ENCODE measurements around the gene SERTAD1. TPM values are rescaled to one million over a fixed set of nuclear protein-coding genes. Genes with fewer than 3 reads are reported as not detected.
"Not testable (repeated sequence)": the region's sequence is repeated elsewhere in the genome, so short reads cannot be mapped to it uniquely, and the experiment has no call there.

SERTAD1 gene
- polyA plus RNA-seq, 3 donors: 21.0 to 55.9 (median 21.6) TPM

DNA sequence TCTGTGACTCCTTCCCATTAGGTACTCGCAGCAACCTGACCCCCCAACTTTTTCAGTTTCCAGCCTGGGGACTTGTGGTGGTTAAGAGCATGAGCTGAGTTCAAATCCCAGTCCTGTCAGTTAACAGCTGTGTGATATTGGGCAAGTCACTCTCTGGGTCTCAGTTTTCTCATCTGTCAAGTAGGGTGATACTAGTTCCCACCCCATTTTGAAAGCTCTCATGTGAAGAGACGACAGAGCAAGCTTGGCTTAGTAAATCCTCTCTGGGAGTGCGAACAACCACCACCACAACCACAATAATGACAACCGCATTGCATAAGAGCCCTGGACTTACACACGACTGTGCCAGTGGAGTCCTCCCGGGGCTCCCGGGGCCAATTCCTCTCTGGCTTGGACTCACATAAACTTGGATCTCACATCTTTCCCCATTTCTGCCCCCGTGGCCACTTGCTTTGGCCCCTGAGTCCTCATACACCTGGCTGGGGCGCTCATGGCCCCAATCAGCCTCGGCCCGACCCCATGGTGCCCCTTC lies 39.3 kb upstream of the SERTAD1 start:
- Histone ChIP-seq H3K4me2 (replicated peaks; ENCODE audit: extremely low read depth, low read length, poor library complexity, severe bottlenecking) (peak overlapping the region; percentile 89), H3K9me3 (replicated peaks in 1 of 2; ENCODE audit: control insufficient read depth in 1 of 2, insufficient read depth in 1 of 2, low read length in 2 of 2) (no peaks in the 10 kb centered on the region), H3K36me3 (replicated peaks in 1 of 2; ENCODE audit: control insufficient read depth in 1 of 2, insufficient read depth in 2 of 2, low read length in 2 of 2) (no peaks in the 10 kb centered on the region), H3K27ac (ENCODE audit: low read depth in 1 of 2, low read length in 2 of 2) (peak overlapping the region; percentile 91 to 96), H3K27me3 (ENCODE audit: control insufficient read depth in 2 of 2, insufficient read depth in 2 of 2, low read length in 2 of 2) (peaks cover 13 to 24% of the 10 kb centered on the region in 2 donors), H4K20me1 (ENCODE audit: insufficient read depth, low read length) (peaks cover 5% of the 10 kb centered on the region), H3K9ac (ENCODE audit: insufficient read depth, low read length, poor library complexity, severe bottlenecking) (peak overlapping the region; percentile 89), H3K4me1 (ENCODE audit: control insufficient read depth in 1 of 2, insufficient read depth in 2 of 2, low read length in 2 of 2) (peaks cover 59 to 71% of the 10 kb centered on the region in 2 donors), H3K79me2 (ENCODE audit: insufficient read depth, low read length) (peaks cover 38% of the 10 kb centered on the region), H3K4me3 (replicated peaks in 1 of 3; ENCODE audit: low read depth in 2 of 3, low read length in 3 of 3) (peak overlapping the region; percentile 58 to 84 (median 62)), H2AFZ (ENCODE audit: insufficient read depth, low read depth, low read length, poor library complexity, severe bottlenecking) (peak overlapping the region; percentile 60)
- peak; percentile 78 to 90 (median 89) for DNase-seq
- intact Hi-C loops (cut with micrococcal nuclease): loop anchor here (2.0 to 10.0 kb wide), 4 partner anchors 20 to 107 kb away; partner anchors contain the start of gene SERTAD3 (in 1 of the 2)
- peaks cover 62% of the 10 kb centered on the region for H3K4me1 Mint-ChIP-seq
- peak overlapping the region; percentile 93 to 99 (median 97) for H3K27ac Mint-ChIP-seq
- H3K9me3 Mint-ChIP-seq: peaks cover 2 to 10% (median 6%) of the 10 kb centered on the region in 7 donors
- peaks cover 24 to 33% (median 27%) of the 10 kb centered on the region in 3 donors for H3K27me3 Mint-ChIP-seq (ENCODE audit: low read depth in 3 of 3)
- peak overlapping the region; percentile 88 to 90 for H3K4me3 Mint-ChIP-seq
- 2% methylated on average over 10 of the region's 11 CpGs for WGBS (ENCODE audit: insufficient coverage)
- H3K36me3 Mint-ChIP-seq: peaks cover 10 to 11% of the 10 kb centered on the region in 2 donors
- TF ChIP-seq CTCF (IDR thresholded peaks at IDR 0.05): no peak

DNA sequence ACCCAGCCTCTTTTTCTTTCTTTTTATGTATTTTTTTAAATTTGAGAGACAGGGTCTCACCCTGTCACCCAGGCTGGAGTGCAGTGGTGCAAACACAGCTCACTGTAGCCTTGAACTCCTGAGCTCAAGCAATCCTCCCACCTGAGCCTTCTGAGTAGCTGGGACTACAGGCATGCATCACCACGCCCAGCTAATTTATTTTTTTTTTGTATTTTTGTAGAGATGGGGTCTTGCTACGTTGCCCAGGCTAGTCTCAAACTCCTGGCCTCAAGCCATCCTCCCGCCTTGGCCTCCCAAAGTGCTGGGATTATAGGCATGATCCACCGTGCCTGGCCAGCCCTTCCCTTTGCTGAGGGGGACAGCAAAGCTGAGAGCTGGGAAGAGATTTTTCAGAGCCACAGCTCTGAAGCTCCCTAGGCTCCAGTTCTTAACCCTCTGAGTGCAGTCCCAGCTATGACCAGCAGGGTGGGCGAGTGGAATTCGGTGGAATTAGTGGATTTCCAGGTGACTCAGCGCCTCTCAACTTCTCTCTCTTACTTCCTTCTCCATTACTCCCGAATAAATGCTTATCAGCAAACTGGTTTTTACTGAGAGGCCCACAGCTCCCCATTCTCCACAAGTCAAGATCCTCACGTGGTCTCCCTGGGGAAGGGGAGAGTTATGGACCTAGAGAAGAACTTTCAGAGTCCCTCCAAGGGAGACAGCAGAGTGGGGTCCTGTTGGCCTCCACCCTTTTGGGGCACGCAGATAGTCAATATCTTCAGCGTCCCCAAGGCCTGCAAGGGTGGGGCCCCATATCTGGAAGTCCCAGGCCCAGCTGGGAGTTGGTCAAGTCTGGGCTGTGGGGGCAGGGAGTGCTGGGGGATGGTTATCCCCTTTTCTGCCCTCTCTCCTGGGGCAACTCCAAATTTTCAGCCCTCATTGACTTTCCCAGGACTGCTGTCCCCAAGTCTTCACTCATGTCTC lies 38.5 kb upstream of the SERTAD1 start:
- Histone ChIP-seq H3K9me3 (replicated peaks in 1 of 2; ENCODE audit: control insufficient read depth in 1 of 2, insufficient read depth in 1 of 2, low read length in 2 of 2) (no peaks in the 10 kb centered on the region), H3K9ac (ENCODE audit: insufficient read depth, low read length, poor library complexity, severe bottlenecking) (peak overlapping the region; percentile 89), H3K4me1 (ENCODE audit: control insufficient read depth in 1 of 2, insufficient read depth in 2 of 2, low read length in 2 of 2) (peaks cover 59 to 71% of the 10 kb centered on the region in 2 donors), H3K4me2 (replicated peaks; ENCODE audit: extremely low read depth, low read length, poor library complexity, severe bottlenecking) (peak overlapping the region; percentile 89), H3K4me3 (replicated peaks in 1 of 3; ENCODE audit: low read depth in 2 of 3, low read length in 3 of 3) (peak overlapping the region; percentile 58 to 84 (median 62)), H3K79me2 (ENCODE audit: insufficient read depth, low read length) (peaks cover 46% of the 10 kb centered on the region), H2AFZ (ENCODE audit: insufficient read depth, low read depth, low read length, poor library complexity, severe bottlenecking) (no peak overlapping the region), H4K20me1 (ENCODE audit: insufficient read depth, low read length) (peaks cover 6% of the 10 kb centered on the region), H3K27ac (ENCODE audit: low read depth in 1 of 2, low read length in 2 of 2) (peak overlapping the region; percentile 91 to 96), H3K27me3 (ENCODE audit: control insufficient read depth in 2 of 2, insufficient read depth in 2 of 2, low read length in 2 of 2) (peaks cover 13 to 24% of the 10 kb centered on the region in 2 donors), H3K36me3 (replicated peaks in 1 of 2; ENCODE audit: control insufficient read depth in 1 of 2, insufficient read depth in 2 of 2, low read length in 2 of 2) (no peaks in the 10 kb centered on the region)
- H3K27ac Mint-ChIP-seq: peak overlapping the region; percentile 93 to 99 (median 97)
- H3K27me3 Mint-ChIP-seq (ENCODE audit: low read depth in 3 of 3): peaks cover 24 to 30% (median 27%) of the 10 kb centered on the region in 3 donors
- peak; percentile 91 for TF ChIP-seq CTCF (IDR thresholded peaks at IDR 0.05)
- no CpG with 5 or more reads among the region's 11 CpGs for WGBS (ENCODE audit: insufficient coverage)
- peak overlapping the region; percentile 88 to 90 for H3K4me3 Mint-ChIP-seq
- H3K9me3 Mint-ChIP-seq: peaks cover 2 to 10% (median 6%) of the 10 kb centered on the region in 7 donors
- intact Hi-C loops (cut with micrococcal nuclease): loop anchor here (2.0 to 10.0 kb wide), 5 partner anchors 20 to 108 kb away; partner anchors contain the start of gene SERTAD3 (in 1 of the 2)
- peaks cover 10 to 14% of the 10 kb centered on the region in 2 donors for H3K36me3 Mint-ChIP-seq
- H3K4me1 Mint-ChIP-seq: peaks cover 62% of the 10 kb centered on the region
- DNase-seq: peak; percentile 77 to 90 (median 89)

DNA sequence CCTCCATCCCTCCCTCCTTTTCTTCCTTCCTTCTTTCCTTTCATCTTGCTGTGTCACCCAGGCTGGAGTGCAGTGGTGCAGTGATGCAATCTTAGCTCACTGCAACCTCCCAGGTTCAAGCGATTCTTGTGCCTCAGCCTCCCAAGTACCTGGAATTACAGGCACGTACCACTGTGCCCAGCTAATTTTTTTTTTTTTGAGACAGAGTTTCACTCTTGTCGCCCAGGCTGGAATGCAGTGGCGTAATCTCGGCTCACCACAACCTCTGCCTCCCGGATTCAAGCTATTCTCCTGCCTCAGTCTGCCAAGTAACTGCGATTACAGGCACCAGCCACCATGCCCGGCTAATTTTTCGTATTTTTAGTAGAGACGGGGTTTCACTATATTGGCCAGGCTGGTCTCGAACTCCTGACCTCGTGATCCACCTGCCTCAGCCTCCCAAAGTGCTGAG lies 37.8 kb upstream of the SERTAD1 start:
- Histone ChIP-seq H3K27me3 (ENCODE audit: control insufficient read depth in 2 of 2, insufficient read depth in 2 of 2, low read length in 2 of 2) (peaks cover 13 to 22% of the 10 kb centered on the region in 2 donors), H3K4me3 (replicated peaks in 1 of 3; ENCODE audit: low read depth in 2 of 3, low read length in 3 of 3) (peak overlapping the region in 2 of 3 experiments; percentile 10 to 84), H4K20me1 (ENCODE audit: insufficient read depth, low read length) (peaks cover 13% of the 10 kb centered on the region), H3K4me1 (ENCODE audit: control insufficient read depth in 1 of 2, insufficient read depth in 2 of 2, low read length in 2 of 2) (peaks cover 59 to 71% of the 10 kb centered on the region in 2 donors), H3K4me2 (replicated peaks; ENCODE audit: extremely low read depth, low read length, poor library complexity, severe bottlenecking) (peak overlapping the region; percentile 89), H3K27ac (ENCODE audit: low read depth in 1 of 2, low read length in 2 of 2) (peak overlapping the region; percentile 91 to 96), H3K79me2 (ENCODE audit: insufficient read depth, low read length) (peaks cover 53% of the 10 kb centered on the region)
- peaks cover 10 to 20% of the 10 kb centered on the region in 2 donors for H3K36me3 Mint-ChIP-seq
- peaks cover 20 to 24% (median 21%) of the 10 kb centered on the region in 3 donors for H3K27me3 Mint-ChIP-seq (ENCODE audit: low read depth in 3 of 3)
- peak overlapping the region; percentile 93 to 99 (median 97) for H3K27ac Mint-ChIP-seq
- H3K4me3 Mint-ChIP-seq: peak overlapping the region; percentile 67 to 90
- intact Hi-C loops (cut with micrococcal nuclease): loop anchor here (2.0 to 10.0 kb wide), 4 partner anchors 19 to 99 kb away; partner anchors contain the start of gene SERTAD3 (in 1 of the 2)
- peaks cover 58% of the 10 kb centered on the region for H3K4me1 Mint-ChIP-seq
- not testable (repeated sequence) for H3K36me3 ChIP-seq (replicated peaks in 1 of 2; ENCODE audit: control insufficient read depth in 1 of 2, insufficient read depth in 2 of 2, low read length in 2 of 2); H3K9me3 ChIP-seq (replicated peaks in 1 of 2; ENCODE audit: control insufficient read depth in 1 of 2, insufficient read depth in 1 of 2, low read length in 2 of 2); H2AFZ ChIP-seq (ENCODE audit: insufficient read depth, low read depth, low read length, poor library complexity, severe bottlenecking); H3K9ac ChIP-seq (ENCODE audit: insufficient read depth, low read length, poor library complexity, severe bottlenecking)
- H3K9me3 Mint-ChIP-seq: peaks cover 2 to 10% (median 6%) of the 10 kb centered on the region in 7 donors
- WGBS (ENCODE audit: insufficient coverage): 7% methylated on average over 7 of the region's 12 CpGs
- peak in 2 of 3 donors; percentile 38 to 62 for DNase-seq
